NCI-H460 (cell line): ENCODE data around the gene KCNC3. TPM values are rescaled to one million over a fixed set of nuclear protein-coding genes. Genes with fewer than 3 reads are reported as not detected.
A peak's percentile ranks its signal among the peaks of the same experiment; 100 is the strongest.

ENCODE experiments used
- DNase-seq: peaks from one replicate; pipeline ENCODE4 v3.0.0-alpha.2; 2016; ENCODE audit warnings: low read depth; ENCODE audit errors: extremely low read depth
- polyA plus RNA-seq: library from polyadenylated mRNA; depleted of rRNA; stranded (reverse); fragments of >200 nt; gene quantifications from 2 replicates; pipeline ENCODE4 v1.2.3, GENCODE V29; 2014; cell fraction: nucleus; rRNA removed
- total RNA-seq: library from RNA; depleted of rRNA; stranded (reverse); fragments of >200 nt; shearing (Covaris generic); gene quantifications from 2 replicates; pipeline ENCODE4 v1.2.3, GENCODE V29; 2014; rRNA removed

KCNC3 gene
- total RNA-seq, result 0.27 and 0.87 TPM in 2 replicates
- polyA plus RNA-seq, result 0.13 and 0.32 TPM in 2 replicates

- DNase-seq, result peak; percentile 98
Measured at GRCh38 chr19:50329146-50329925, at the start of gene KCNC3. Gene KCNC3 (minus strand): TSS chr19:50329377. CDS start chr19:50329082, 295 bp downstream.

- no peak for DNase-seq
Measured at GRCh38 chr19:50378863-50379236, 49.7 kb upstream of the KCNC3 start.

- no peak for DNase-seq
Measured at GRCh38 chr19:50378169-50378862, 49.1 kb upstream of the KCNC3 start.

- DNase-seq, result no peak
Measured at GRCh38 chr19:50377517-50377916, 48.3 kb upstream of the KCNC3 start.

- DNase-seq, result no peak
Measured at GRCh38 chr19:50377051-50377461, 47.9 kb upstream of the KCNC3 start.

- DNase-seq, result peak; percentile 91
Measured at GRCh38 chr19:50376166-50377050, 47.2 kb upstream of the KCNC3 start, which contains the start of gene NR1H2. Gene NR1H2 (plus strand): TSS chr19:50376457. CDS start chr19:50377606, 1,149 bp downstream.

- no peak for DNase-seq
Measured at GRCh38 chr19:50371914-50372475, 42.8 kb upstream of the KCNC3 start.

GRCh38 chr19:50368649-50369570, 39.7 kb upstream of the KCNC3 start:
- peak; percentile 84 for DNase-seq

GRCh38 chr19:50365434-50366306, 36.5 kb upstream of the KCNC3 start, which contains the start of gene NAPSA:
Gene NAPSA (minus strand): TSS chr19:50365639. CDS start chr19:50365621, 18 bp downstream.
- DNase-seq, result no peak

- DNase-seq, result no peak
Measured at GRCh38 chr19:50362656-50363424, 33.7 kb upstream of the KCNC3 start.

- no peak for DNase-seq
Measured at GRCh38 chr19:50362030-50362412, 32.8 kb upstream of the KCNC3 start.

- no peak for DNase-seq
Measured at GRCh38 chr19:50361290-50362029, 32.3 kb upstream of the KCNC3 start.

- DNase-seq, result no peak
Measured at GRCh38 chr19:50359328-50359818, 30.2 kb upstream of the KCNC3 start.

GRCh38 chr19:50358483-50359327, 29.5 kb upstream of the KCNC3 start:
- DNase-seq, result no peak

- DNase-seq, result peak; percentile 46
Measured at GRCh38 chr19:50357178-50358100, 28.3 kb upstream of the KCNC3 start.
